Measurements from ENCODE around the gene MYH4.

MYH4 gene

GRCh38 chr17:10421211-10421610, 48.1 kb downstream of the MYH4 start:
- DNase-seq (ENCODE audit: insufficient read length) = no peak
- no peak for FAIRE-seq

GRCh38 chr17:10420811-10421210, 48.5 kb downstream of the MYH4 start:
- DNase-seq (ENCODE audit: insufficient read length) (no peak), FAIRE-seq (no peak)
- no peak for TF ChIP-seq POLR2AphosphoS5 (IDR thresholded peaks at IDR 0.05; ENCODE audit: low read depth, low read length)
- no peak for TF ChIP-seq TAF1 (IDR thresholded peaks at IDR 0.05; ENCODE audit: borderline replicate concordance, low read depth, low read length)
- no peak for TF ChIP-seq POLR2A (IDR thresholded peaks at IDR 0.05; ENCODE audit: low read depth, low read length)

More at GRCh38 chr17:10421211-10421610, 48.1 kb downstream of the MYH4 start:
- TF ChIP-seq POLR2AphosphoS5 (IDR thresholded peaks at IDR 0.05; ENCODE audit: low read depth, low read length) (no peak), TAF1 (IDR thresholded peaks at IDR 0.05; ENCODE audit: borderline replicate concordance, low read depth, low read length) (no peak), POLR2A (IDR thresholded peaks at IDR 0.05; ENCODE audit: low read depth, low read length) (no peak)

GRCh38 chr17:10417431-10417830, 51.9 kb downstream of the MYH4 start:
- DNase-seq (ENCODE audit: insufficient read length) (no peak), FAIRE-seq (no peak)
- no peak for TF ChIP-seq TAF1 (IDR thresholded peaks at IDR 0.05; ENCODE audit: borderline replicate concordance, low read depth, low read length)
- no peak for TF ChIP-seq POLR2AphosphoS5 (IDR thresholded peaks at IDR 0.05; ENCODE audit: low read depth, low read length)
- TF ChIP-seq POLR2A (IDR thresholded peaks at IDR 0.05; ENCODE audit: low read depth, low read length) = no peak

GRCh38 chr17:10415161-10415560, 54.2 kb downstream of the MYH4 start:
- no peak for FAIRE-seq
- no peak for TF ChIP-seq TAF1 (IDR thresholded peaks at IDR 0.05; ENCODE audit: borderline replicate concordance, low read depth, low read length)
- TF ChIP-seq POLR2AphosphoS5 (IDR thresholded peaks at IDR 0.05; ENCODE audit: low read depth, low read length) = no peak
- no peak for TF ChIP-seq POLR2A (IDR thresholded peaks at IDR 0.05; ENCODE audit: low read depth, low read length)
- no peak for DNase-seq (ENCODE audit: insufficient read length)

- FAIRE-seq (no peak), DNase-seq (ENCODE audit: insufficient read length) (no peak)
- TF ChIP-seq TAF1 (IDR thresholded peaks at IDR 0.05; ENCODE audit: borderline replicate concordance, low read depth, low read length) (no peak), POLR2A (IDR thresholded peaks at IDR 0.05; ENCODE audit: low read depth, low read length) (no peak), POLR2AphosphoS5 (IDR thresholded peaks at IDR 0.05; ENCODE audit: low read depth, low read length) (no peak)
Measured at GRCh38 chr17:10403589-10403988, 65.8 kb downstream of the MYH4 start.

GRCh38 chr17:10398352-10398751, 71.0 kb downstream of the MYH4 start:
- DNase-seq (ENCODE audit: insufficient read length) (no peak), FAIRE-seq (no peak)

GRCh38 chr17:10396524-10397163, 72.7 kb downstream of the MYH4 start:
- DNase-seq (ENCODE audit: insufficient read length) = no peak
- FAIRE-seq = no peak
- TF ChIP-seq POLR2AphosphoS5 (IDR thresholded peaks at IDR 0.05; ENCODE audit: low read depth, low read length) (no peak), POLR2A (IDR thresholded peaks at IDR 0.05; ENCODE audit: low read depth, low read length) (no peak), TAF1 (IDR thresholded peaks at IDR 0.05; ENCODE audit: borderline replicate concordance, low read depth, low read length) (no peak)

More at GRCh38 chr17:10398352-10398751, 71.0 kb downstream of the MYH4 start:
- TF ChIP-seq POLR2AphosphoS5 (IDR thresholded peaks at IDR 0.05; ENCODE audit: low read depth, low read length) (no peak), TAF1 (IDR thresholded peaks at IDR 0.05; ENCODE audit: borderline replicate concordance, low read depth, low read length) (no peak), POLR2A (IDR thresholded peaks at IDR 0.05; ENCODE audit: low read depth, low read length) (no peak)

- FAIRE-seq (peak; percentile 84), DNase-seq (ENCODE audit: insufficient read length) (no peak)
- TF ChIP-seq POLR2AphosphoS5 (IDR thresholded peaks at IDR 0.05; ENCODE audit: low read depth, low read length) = no peak
- TF ChIP-seq POLR2A (IDR thresholded peaks at IDR 0.05; ENCODE audit: low read depth, low read length) = no peak
- no peak for TF ChIP-seq TAF1 (IDR thresholded peaks at IDR 0.05; ENCODE audit: borderline replicate concordance, low read depth, low read length)
Measured at GRCh38 chr17:10394201-10394887, 75.0 kb downstream of the MYH4 start.

All from GM12892 (cell line).